Cardiac septum (tissue), 1 donor: ENCODE results near the gene ACAP1. TPM values are rescaled to one million over a fixed set of nuclear protein-coding genes. Genes with fewer than 3 reads are reported as not detected.

Experiments
- total RNA-seq: library from RNA; stranded (reverse); fragmentation: NEBNext Ultra II Directional; extraction: Animal tissue kit (Norgen Biotek cat#: 25700); gene quantifications from one replicate; pipeline ENCODE4 v1.2.1, GENCODE V29; 2021
- donor health status: DM: no; HTN: no; CAD: no.

Gene ACAP1
- total RNA-seq, 1 donor from 2014 or later = 16.4 TPM

Other genes starting within 250 kb of the ACAP1 start
- 0.24 TPM for gene ASGR2, start 221.7 kb upstream of the ACAP1 start, total RNA-seq
- 0.54 TPM for gene ASGR1, start 157.2 kb upstream of the ACAP1 start, total RNA-seq
- gene DLG4, start 116.7 kb upstream of the ACAP1 start, total RNA-seq = 16.0 TPM
- 966 TPM for gene ACADVL, start 116.6 kb upstream of the ACAP1 start, total RNA-seq
- 22.5 TPM for gene DVL2, start 102.0 kb upstream of the ACAP1 start, total RNA-seq
- gene PHF23, start 97.1 kb upstream of the ACAP1 start, total RNA-seq = 20.5 TPM
- 449 TPM for gene GABARAP, start 94.1 kb upstream of the ACAP1 start, total RNA-seq
- 111 TPM for gene CTDNEP1, start 84.8 kb upstream of the ACAP1 start, total RNA-seq
- 57.5 TPM for gene ELP5, start 84.3 kb upstream of the ACAP1 start, total RNA-seq
- 0.75 TPM for gene CLDN7, start 74.1 kb upstream of the ACAP1 start, total RNA-seq
- gene SLC2A4, start 54.8 kb upstream of the ACAP1 start, total RNA-seq = 73.5 TPM
- gene YBX2, start 41.9 kb upstream of the ACAP1 start, total RNA-seq = 1.2 TPM
- 263 TPM for gene EIF5A, start 28.9 kb upstream of the ACAP1 start, total RNA-seq
- gene GPS2, start 21.2 kb upstream of the ACAP1 start, total RNA-seq = 49.0 TPM
- gene NEURL4, start 7.2 kb upstream of the ACAP1 start, total RNA-seq = 29.9 TPM
- gene KCTD11, start 15.6 kb downstream of the ACAP1 start, total RNA-seq = 9.6 TPM
- gene TMEM95, start 18.6 kb downstream of the ACAP1 start, total RNA-seq = not detected
- 2.0 TPM for gene TNK1, start 44.6 kb downstream of the ACAP1 start, total RNA-seq
- gene PLSCR3, start 58.0 kb downstream of the ACAP1 start, total RNA-seq = 16.8 TPM
- gene TMEM256, start 67.6 kb downstream of the ACAP1 start, total RNA-seq = 67.7 TPM
- gene NLGN2, start 71.3 kb downstream of the ACAP1 start, total RNA-seq = 11.0 TPM
- gene SPEM1, start 83.8 kb downstream of the ACAP1 start, total RNA-seq = not detected
- gene SPEM2, start 89.1 kb downstream of the ACAP1 start, total RNA-seq = not detected
- not detected for gene SPEM3, start 92.3 kb downstream of the ACAP1 start, total RNA-seq
- 2.6 TPM for gene TMEM102, start 98.9 kb downstream of the ACAP1 start, total RNA-seq
- gene FGF11, start 103.0 kb downstream of the ACAP1 start, total RNA-seq = 3.9 TPM
- gene CHRNB1, start 108.5 kb downstream of the ACAP1 start, total RNA-seq = 9.9 TPM
- gene ZBTB4, start 143.1 kb downstream of the ACAP1 start, total RNA-seq = 69.4 TPM
- gene SLC35G6, start 144.9 kb downstream of the ACAP1 start, total RNA-seq = not detected
- gene POLR2A, start 147.8 kb downstream of the ACAP1 start, total RNA-seq = 56.4 TPM
- 33.9 TPM for gene TNFSF12, start 212.5 kb downstream of the ACAP1 start, total RNA-seq
- 4.9 TPM for gene TNFSF13, start 222.2 kb downstream of the ACAP1 start, total RNA-seq
- gene SENP3, start 225.4 kb downstream of the ACAP1 start, total RNA-seq = 33.8 TPM
- 11.4 TPM for gene CD68, start 243.1 kb downstream of the ACAP1 start, total RNA-seq
- gene MPDU1, start 247.3 kb downstream of the ACAP1 start, total RNA-seq = 22.4 TPM